Kidney (tissue), 14 donors: ENCODE data around the gene PPFIBP2. TPM values are rescaled to one million over a fixed set of nuclear protein-coding genes. Genes with fewer than 3 reads are reported as not detected.

Source experiments
- DNase-seq, 5 donors: peaks; one replicate each; pipeline ENCODE4 v3.0.0-alpha.2; 2013 to 2020
- FAIRE-seq: peaks from 2 replicates; lab custom pipeline; 2012; peaks lifted over from hg19 to GRCh38; lab: Jason Lieb, UNC
- H3K27ac ChIP-seq, 2 donors: one replicate each; pipeline ENCODE4 v1.7.0; 2013; ENCODE audit warnings: low read depth in 2 of 2, low read length in 2 of 2, inconsistent platforms in 1 of 2
- H3K27me3 ChIP-seq: one replicate; pipeline ENCODE4 v1.7.1; 2013; ENCODE audit warnings: low read length, inconsistent platforms; ENCODE audit not compliant: control insufficient read depth, insufficient read depth
- H3K36me3 ChIP-seq, 3 donors: one replicate each; pipeline versions ENCODE4 v1.7.0 to v1.7.1; 2013; ENCODE audit warnings: low read length in 3 of 3, control low read depth in 1 of 3, inconsistent platforms in 1 of 3; ENCODE audit not compliant: insufficient read depth in 3 of 3, control insufficient read depth in 2 of 3
- H3K4me1 ChIP-seq, 3 donors: one replicate each; pipeline versions ENCODE4 v1.7.0 to v1.7.1; 2013; ENCODE audit warnings: low read length in 3 of 3, inconsistent platforms in 1 of 3, low read depth in 1 of 3; ENCODE audit not compliant: control insufficient read depth in 2 of 3, insufficient read depth in 2 of 3
- H3K4me3 ChIP-seq, 3 donors: one replicate each; pipeline versions ENCODE4 v1.7.0 to v1.8.1; 2013; ENCODE audit warnings: low read length in 3 of 3, control low read depth in 1 of 3, inconsistent platforms in 1 of 3
- H3K9ac ChIP-seq, 3 donors: one replicate each; pipeline versions ENCODE4 v1.7.0 to v1.7.1; 2013; ENCODE audit warnings: low read length in 3 of 3, control low read depth in 1 of 3, inconsistent platforms in 1 of 3
- H3K9me3 ChIP-seq, 3 donors: one replicate each; pipeline versions ENCODE4 v1.7.0 to v1.7.1; 2013; ENCODE audit warnings: low read length in 3 of 3, control low read depth in 1 of 3, inconsistent platforms in 1 of 3; ENCODE audit not compliant: control insufficient read depth in 2 of 3, insufficient read depth in 1 of 3
- CTCF ChIP-seq: IDR thresholded peaks from 3 replicates; pipeline ENCODE4 v1.5.1; 2012; ENCODE audit warnings: mild to moderate bottlenecking, moderate library complexity, borderline replicate concordance; ENCODE audit not compliant: insufficient read depth; ENCODE audit errors: extremely low read depth
- intact Hi-C: fragments of 100-400 bp; cut with DNase I; formaldehyde crosslinking; loops from one replicate; pipeline ENCODE4 v1.11.1; 2022
- polyA plus RNA-seq: library from polyadenylated mRNA; stranded (reverse); fragments of 350-450 nt; fragmentation: Illumina TruSeq; extraction: RNeasy Lipid Tissue Mini Kit (QIAGEN cat#74804); gene quantifications from one replicate; pipeline ENCODE4 v1.2.3, GENCODE V29; 2014; ENCODE audit warnings: low read depth, low replicate concordance; ENCODE audit not compliant: insufficient read depth
- total RNA-seq: library from RNA; stranded (reverse); fragmentation: NEBNext Ultra II Directional; extraction: Animal tissue kit (Norgen Biotek cat#: 25700); gene quantifications from one replicate; pipeline ENCODE4 v1.2.1, GENCODE V29; 2021
- donor health status: control.
- donor health status: control.
- donor health status: control.
- donor health status: control.
- donor health status: control.
- donor health status: DM: yes; HTN: yes; CAD: no.
- donor health status: Normal renal cell carcinoma (clear cell type).

The PPFIBP2 gene
- total and polyA plus RNA-seq, 2 donors from 2014 or later = 31.6 to 44.4 TPM

- no peaks in the 10 kb centered on the region for H3K36me3 ChIP-seq
- H3K9ac ChIP-seq = peak overlapping the region in 1 of 3 donors; percentile 10
- no peak overlapping the region for H3K4me3 ChIP-seq
- H3K9me3 ChIP-seq = no peaks in the 10 kb centered on the region
- DNase-seq (peak; percentile 41 to 75 (median 74)), FAIRE-seq (no peak)
- peak overlapping the region; percentile 71 to 73 for H3K27ac ChIP-seq
- intact Hi-C loops = no loop called here
- TF ChIP-seq CTCF = no peak
- no peaks in the 10 kb centered on the region for H3K27me3 ChIP-seq
- H3K4me1 ChIP-seq = peaks cover 9 to 51% (median 41%) of the 10 kb centered on the region in 3 donors
Measured at GRCh38 chr11:7575841-7576725, 62.3 kb downstream of the PPFIBP2 start.

DNA sequence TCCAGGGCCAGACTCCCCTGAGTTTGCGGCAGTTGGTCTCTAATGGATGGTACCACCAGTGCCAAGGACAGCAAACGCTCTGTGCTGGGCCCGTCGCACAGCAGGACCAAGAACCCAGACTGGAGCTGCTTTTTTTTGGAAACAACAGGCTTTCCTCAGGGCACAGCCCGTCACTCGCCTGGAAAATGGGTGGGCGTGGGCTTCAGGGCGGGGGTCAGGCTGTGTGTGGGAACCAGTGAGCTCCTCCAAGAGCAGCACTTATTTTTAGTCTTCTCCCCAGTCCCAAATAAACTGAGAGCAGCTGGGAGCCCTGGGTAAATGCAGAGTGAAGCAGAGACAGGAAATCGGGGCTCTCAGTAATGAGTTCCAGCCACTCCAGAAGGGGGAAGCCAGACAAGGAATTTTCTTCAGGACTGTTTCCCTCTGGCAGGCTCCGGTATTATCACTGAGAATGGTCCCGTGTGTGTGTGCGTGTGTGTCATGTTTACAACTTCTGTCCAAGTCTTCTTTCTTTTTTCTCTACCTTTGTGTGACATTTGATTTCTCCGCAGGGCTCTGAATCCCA lies 63.0 kb downstream of the PPFIBP2 start:
- Histone ChIP-seq H3K9ac (peak overlapping the region in 1 of 3 donors; percentile 25), H3K36me3 (no peaks in the 10 kb centered on the region), H3K9me3 (no peaks in the 10 kb centered on the region), H3K27ac (peak overlapping the region; percentile 71 to 73), H3K27me3 (no peaks in the 10 kb centered on the region), H3K4me3 (peak overlapping the region; percentile 35 to 53 (median 45)), H3K4me1 (peaks cover 9 to 51% (median 41%) of the 10 kb centered on the region in 3 donors)
- intact Hi-C loops = no loop called here
- TF ChIP-seq CTCF = no peak
- FAIRE-seq = no peak
- peak in 4 of 5 donors; percentile 24 to 76 (median 58) for DNase-seq

DNA sequence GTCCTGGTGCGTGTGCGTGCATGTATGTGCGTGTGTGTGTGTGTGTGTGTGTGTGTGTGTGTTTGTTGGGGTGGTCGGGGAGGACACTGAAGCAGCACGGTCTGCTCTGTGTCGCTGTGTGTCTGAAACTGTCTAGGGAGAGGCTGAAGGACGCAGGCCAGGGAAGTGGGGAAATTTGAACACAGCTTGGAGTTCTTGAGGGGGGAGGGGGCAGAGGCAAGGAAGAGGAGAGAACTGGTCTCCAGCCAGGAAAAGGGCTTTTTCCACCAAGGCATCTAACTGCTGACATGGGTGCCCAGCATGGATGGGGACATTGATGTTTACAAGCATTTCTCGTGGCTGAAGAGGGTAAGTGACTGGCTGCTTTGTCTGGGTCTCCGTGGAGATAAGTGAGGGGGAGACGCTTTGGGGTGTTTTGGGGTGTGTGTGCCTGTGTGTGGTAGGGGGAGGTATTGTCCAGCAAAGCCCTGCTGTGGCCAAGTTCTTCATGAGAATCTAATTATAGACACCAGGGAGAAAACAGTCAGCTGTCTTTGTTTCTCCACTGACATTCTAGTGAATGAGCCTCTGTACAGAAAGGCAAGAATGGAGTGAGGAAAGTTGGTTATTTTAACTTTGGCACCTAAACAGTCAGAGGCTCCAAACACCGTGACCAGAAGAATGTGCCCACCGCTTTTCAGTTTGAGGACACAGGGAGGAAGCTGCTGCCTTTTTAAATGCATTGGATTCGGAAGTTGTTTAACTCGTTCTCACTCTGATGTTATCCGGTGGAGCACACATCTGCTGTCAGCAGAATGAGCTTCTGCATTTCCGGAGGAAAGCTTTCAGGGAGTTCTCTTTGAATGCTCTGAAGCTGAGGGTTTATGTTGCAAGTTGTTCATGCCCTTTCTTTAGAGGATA lies 63.7 kb downstream of the PPFIBP2 start:
- Histone ChIP-seq H3K4me3 (peak overlapping the region; percentile 35 to 53 (median 45)), H3K4me1 (peaks cover 9 to 48% (median 36%) of the 10 kb centered on the region in 3 donors), H3K9ac (peak overlapping the region in 2 of 3 donors; percentile 39 to 53), H3K9me3 (no peaks in the 10 kb centered on the region), H3K36me3 (no peaks in the 10 kb centered on the region), H3K27me3 (no peaks in the 10 kb centered on the region), H3K27ac (peak overlapping the region; percentile 71 to 73)
- FAIRE-seq = no peak
- intact Hi-C loops = no loop called here
- DNase-seq = peak in 4 of 5 donors; percentile 35 to 81 (median 66)
- no peak for TF ChIP-seq CTCF
